PFSK-1 (cell line): ENCODE results near the gene CLEC16A.

Experiments used
- FOXP2 ChIP-seq: optimal IDR thresholded peaks from 2 replicates; pipeline ENCODE3; 2011; ENCODE audit warnings: borderline replicate concordance, control low read depth, inconsistent platforms; ENCODE audit not compliant: insufficient read depth; ENCODE audit errors: extremely low read length, extremely low read depth
- POLR2AphosphoS5 ChIP-seq: IDR thresholded peaks from 2 replicates; pipeline ENCODE4 v1.6.1; 2012; ENCODE audit warnings: low read depth, mild to moderate bottlenecking, control low read depth, low read length, moderate library complexity
- SIN3A ChIP-seq: IDR thresholded peaks from 2 replicates; pipeline ENCODE4 v1.6.1; 2012; ENCODE audit warnings: mild to moderate bottlenecking, low read length, moderate library complexity, borderline replicate concordance; ENCODE audit not compliant: insufficient read depth
- TAF1 ChIP-seq: IDR thresholded peaks from 2 replicates; pipeline ENCODE4 v1.6.1; 2012; ENCODE audit warnings: low read length, control low read depth, borderline replicate concordance; ENCODE audit not compliant: insufficient read depth
- TF ChIP-seq, protein P1 (sequence below), 2 experiments: IDR thresholded peaks; 2 replicates each; pipeline versions ENCODE4 v1.6.1 to v1.8.0; 2011 to 2012; ENCODE audit warnings: low read depth in 2 of 2, low read length in 2 of 2, control low read depth in 1 of 2, inconsistent platforms in 1 of 2, mild to moderate bottlenecking in 1 of 2, moderate library complexity in 1 of 2; ENCODE audit not compliant: insufficient read depth in 1 of 2

CLEC16A gene

DNA sequence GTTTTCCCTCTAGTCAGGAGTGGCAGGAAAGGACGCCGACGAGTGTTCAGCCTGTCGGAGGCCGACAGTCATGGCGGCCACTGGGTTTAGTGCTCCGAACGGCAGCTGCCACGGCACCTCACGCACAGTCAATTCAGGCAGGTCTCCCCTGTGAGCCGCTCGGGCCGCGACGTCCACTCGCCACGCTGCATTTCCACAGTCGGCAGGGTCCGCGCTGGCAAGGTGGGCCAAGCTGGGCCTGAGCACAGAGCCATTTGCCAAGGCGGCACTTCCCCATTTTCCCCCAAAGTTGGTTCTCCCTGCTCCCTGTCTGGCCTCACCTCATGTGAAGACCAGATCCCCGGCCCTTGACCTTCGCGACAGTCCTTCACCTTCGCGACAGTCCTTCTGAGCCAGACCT is 229.8 kb downstream of the CLEC16A start:
- no peak for TF ChIP-seq POLR2AphosphoS5
- TF ChIP-seq FOXP2: no peak
- TF ChIP-seq TAF1: no peak
- no peak for TF ChIP-seq SIN3A
- TF ChIP-seq, protein P1, sequence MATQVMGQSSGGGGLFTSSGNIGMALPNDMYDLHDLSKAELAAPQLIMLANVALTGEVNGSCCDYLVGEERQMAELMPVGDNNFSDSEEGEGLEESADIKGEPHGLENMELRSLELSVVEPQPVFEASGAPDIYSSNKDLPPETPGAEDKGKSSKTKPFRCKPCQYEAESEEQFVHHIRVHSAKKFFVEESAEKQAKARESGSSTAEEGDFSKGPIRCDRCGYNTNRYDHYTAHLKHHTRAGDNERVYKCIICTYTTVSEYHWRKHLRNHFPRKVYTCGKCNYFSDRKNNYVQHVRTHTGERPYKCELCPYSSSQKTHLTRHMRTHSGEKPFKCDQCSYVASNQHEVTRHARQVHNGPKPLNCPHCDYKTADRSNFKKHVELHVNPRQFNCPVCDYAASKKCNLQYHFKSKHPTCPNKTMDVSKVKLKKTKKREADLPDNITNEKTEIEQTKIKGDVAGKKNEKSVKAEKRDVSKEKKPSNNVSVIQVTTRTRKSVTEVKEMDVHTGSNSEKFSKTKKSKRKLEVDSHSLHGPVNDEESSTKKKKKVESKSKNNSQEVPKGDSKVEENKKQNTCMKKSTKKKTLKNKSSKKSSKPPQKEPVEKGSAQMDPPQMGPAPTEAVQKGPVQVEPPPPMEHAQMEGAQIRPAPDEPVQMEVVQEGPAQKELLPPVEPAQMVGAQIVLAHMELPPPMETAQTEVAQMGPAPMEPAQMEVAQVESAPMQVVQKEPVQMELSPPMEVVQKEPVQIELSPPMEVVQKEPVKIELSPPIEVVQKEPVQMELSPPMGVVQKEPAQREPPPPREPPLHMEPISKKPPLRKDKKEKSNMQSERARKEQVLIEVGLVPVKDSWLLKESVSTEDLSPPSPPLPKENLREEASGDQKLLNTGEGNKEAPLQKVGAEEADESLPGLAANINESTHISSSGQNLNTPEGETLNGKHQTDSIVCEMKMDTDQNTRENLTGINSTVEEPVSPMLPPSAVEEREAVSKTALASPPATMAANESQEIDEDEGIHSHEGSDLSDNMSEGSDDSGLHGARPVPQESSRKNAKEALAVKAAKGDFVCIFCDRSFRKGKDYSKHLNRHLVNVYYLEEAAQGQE (IDR thresholded peaks at IDR 0.05; ENCODE audit: insufficient read depth in 1 of 2, low read depth in 2 of 2, low read length in 2 of 2): no peak

DNA sequence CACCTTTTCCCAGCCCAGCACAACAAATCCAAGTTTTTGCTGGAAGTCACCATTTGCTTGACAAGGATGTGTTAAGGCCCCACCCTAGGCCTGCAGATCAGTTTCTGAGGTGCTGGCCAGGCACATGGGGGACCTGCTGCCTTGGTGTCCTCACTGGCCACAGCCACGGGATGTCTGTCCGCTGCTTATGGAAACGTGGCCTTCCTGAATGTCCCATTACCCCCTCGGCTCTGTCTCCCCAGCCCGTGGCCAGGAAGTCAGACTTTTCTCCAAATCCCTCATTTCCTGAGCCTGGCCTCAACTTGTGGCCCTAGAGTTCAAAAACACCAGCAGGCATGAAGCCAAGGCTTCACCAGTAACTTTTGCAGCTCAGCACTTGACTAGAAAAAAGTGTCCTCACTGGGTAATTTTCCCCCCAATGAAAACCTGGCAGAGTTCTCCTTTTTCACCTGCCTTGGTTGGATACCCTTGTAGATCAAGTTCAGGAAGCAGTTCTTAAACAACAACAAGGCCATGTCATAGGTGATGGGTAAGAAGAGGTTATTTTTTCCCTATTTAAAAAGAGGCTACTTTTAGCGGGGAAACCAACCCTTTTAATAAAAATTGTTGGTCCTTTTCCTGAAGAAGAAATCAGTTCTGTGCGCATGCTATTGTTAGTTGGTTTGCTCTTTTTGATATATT is 230.9 kb downstream of the CLEC16A start:
- TF ChIP-seq, protein P1 (IDR thresholded peaks at IDR 0.05; ENCODE audit: insufficient read depth in 1 of 2, low read depth in 2 of 2, low read length in 2 of 2): no peak
- TF ChIP-seq FOXP2 (no peak), TAF1 (no peak), SIN3A (no peak), POLR2AphosphoS5 (no peak)

DNA sequence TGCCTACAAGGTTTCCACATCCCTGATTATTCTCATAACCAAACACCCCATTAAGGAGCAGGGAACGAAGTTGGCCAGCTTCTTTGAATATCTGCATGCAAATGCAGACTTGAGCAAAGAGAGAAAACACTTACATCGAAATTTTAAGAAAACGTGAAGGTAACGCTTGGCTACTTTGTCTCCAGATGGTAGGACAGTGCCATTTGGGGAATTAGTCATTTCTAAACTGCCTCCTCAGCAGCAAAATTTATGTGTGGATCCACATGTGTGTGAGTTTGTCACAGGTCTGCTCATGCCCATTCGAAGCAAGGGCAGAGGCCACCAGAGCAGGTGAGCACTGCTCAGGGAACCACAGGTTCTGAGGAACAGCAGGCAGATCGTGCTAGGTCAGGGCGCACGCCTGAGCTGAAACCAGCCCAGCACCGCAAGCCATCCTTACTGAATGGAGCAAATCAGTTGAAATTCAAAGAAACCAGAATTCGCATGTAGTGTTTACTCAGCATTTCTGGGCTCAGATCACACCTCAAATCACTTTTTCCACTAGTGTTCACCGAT is 231.5 kb downstream of the CLEC16A start:
- no peak for TF ChIP-seq POLR2AphosphoS5
- no peak for TF ChIP-seq FOXP2
- no peak for TF ChIP-seq SIN3A
- no peak for TF ChIP-seq TAF1
- TF ChIP-seq, protein P1 (IDR thresholded peaks at IDR 0.05; ENCODE audit: insufficient read depth in 1 of 2, low read depth in 2 of 2, low read length in 2 of 2): no peak

DNA sequence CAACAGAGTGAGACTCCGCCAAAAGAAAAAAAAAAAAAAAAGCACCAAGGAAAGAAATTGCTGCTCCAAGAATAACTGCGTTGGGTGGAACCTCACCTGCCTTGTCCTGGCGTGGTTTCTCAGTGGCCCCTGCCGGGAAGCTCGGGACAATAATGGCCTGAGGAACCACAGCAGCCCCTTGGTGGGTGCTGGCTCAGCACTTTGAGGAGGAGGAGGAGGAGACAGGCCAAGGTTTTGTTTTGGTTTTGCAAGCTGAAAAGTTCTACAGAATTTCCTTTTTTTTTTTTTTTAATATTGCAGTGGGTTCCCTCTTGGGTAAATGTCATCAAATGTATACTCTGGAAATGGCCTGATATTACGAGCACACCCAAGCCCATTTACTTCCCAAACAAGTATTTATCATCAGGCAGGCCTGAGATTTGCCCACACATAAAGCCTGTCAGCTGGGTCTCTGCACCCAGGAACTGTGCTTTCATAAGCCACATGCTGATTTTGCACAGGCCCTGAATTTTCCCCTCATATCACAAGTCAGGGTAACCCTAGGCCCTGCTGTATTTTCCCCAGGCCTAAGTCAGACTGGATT is 233.3 kb downstream of the CLEC16A start:
- TF ChIP-seq, protein P1 (IDR thresholded peaks at IDR 0.05; ENCODE audit: insufficient read depth in 1 of 2, low read depth in 2 of 2, low read length in 2 of 2): no peak
- TF ChIP-seq POLR2AphosphoS5: no peak
